Skeletal muscle tissue (tissue), 4 donors: ENCODE measurements around the gene PRR33. TPM values are rescaled to one million over a fixed set of nuclear protein-coding genes. Genes with fewer than 3 reads are reported as not detected.
A peak's percentile ranks its signal among the peaks of the same experiment; 100 is the strongest.

Source experiments
- H3K27ac ChIP-seq: one replicate; pipeline ENCODE4 v1.7.0; 2013; ENCODE audit warnings: mild to moderate bottlenecking, low read depth, low read length, inconsistent platforms
- H3K27me3 ChIP-seq, 3 donors: one replicate each; pipeline ENCODE4 v1.7.0; 2013; ENCODE audit warnings: low read length in 3 of 3; ENCODE audit not compliant: control insufficient read depth in 3 of 3, insufficient read depth in 3 of 3
- H3K36me3 ChIP-seq, 3 donors: one replicate each; pipeline ENCODE4 v1.7.0; 2013; ENCODE audit warnings: low read length in 3 of 3; ENCODE audit not compliant: control insufficient read depth in 3 of 3, insufficient read depth in 3 of 3
- H3K4me1 ChIP-seq, 3 donors: one replicate each; pipeline ENCODE4 v1.7.0; 2013; ENCODE audit warnings: low read length in 3 of 3, mild to moderate bottlenecking in 3 of 3; ENCODE audit not compliant: control insufficient read depth in 3 of 3, insufficient read depth in 3 of 3
- H3K4me3 ChIP-seq, 3 donors: one replicate each; pipeline ENCODE4 v1.7.0; 2013; ENCODE audit warnings: low read length in 3 of 3
- H3K9ac ChIP-seq, 3 donors: one replicate each; pipeline ENCODE4 v1.7.0; 2013; ENCODE audit warnings: low read length in 3 of 3, mild to moderate bottlenecking in 3 of 3, moderate library complexity in 2 of 3, low read depth in 1 of 3
- H3K9me3 ChIP-seq, 3 donors: one replicate each; pipeline ENCODE4 v1.7.0; 2013; ENCODE audit warnings: low read length in 3 of 3; ENCODE audit not compliant: control insufficient read depth in 3 of 3
- total RNA-seq: library from RNA; depleted of rRNA; stranded (reverse); fragments of >200 nt; gene quantifications from one replicate; pipeline ENCODE4 v1.2.3, GENCODE V29; 2014
- donor health status: Osteomylitis.

Gene PRR33
- total RNA-seq, 1 donor from 2014 or later = 1.0 TPM

GRCh38 chr11:1858154-1858553, 33.5 kb downstream of the PRR33 start:
- no peak overlapping the region for H3K27ac ChIP-seq
- H3K36me3 ChIP-seq = no peaks in the 10 kb centered on the region
- H3K4me1 ChIP-seq = peaks cover 23 to 45% (median 28%) of the 10 kb centered on the region in 3 donors
- no peak overlapping the region for H3K4me3 ChIP-seq
- H3K27me3 ChIP-seq = peaks cover 0 to 4% (median 0%) of the 10 kb centered on the region in 3 donors
- H3K9ac ChIP-seq = no peak overlapping the region
- no peaks in the 10 kb centered on the region for H3K9me3 ChIP-seq

DNA sequence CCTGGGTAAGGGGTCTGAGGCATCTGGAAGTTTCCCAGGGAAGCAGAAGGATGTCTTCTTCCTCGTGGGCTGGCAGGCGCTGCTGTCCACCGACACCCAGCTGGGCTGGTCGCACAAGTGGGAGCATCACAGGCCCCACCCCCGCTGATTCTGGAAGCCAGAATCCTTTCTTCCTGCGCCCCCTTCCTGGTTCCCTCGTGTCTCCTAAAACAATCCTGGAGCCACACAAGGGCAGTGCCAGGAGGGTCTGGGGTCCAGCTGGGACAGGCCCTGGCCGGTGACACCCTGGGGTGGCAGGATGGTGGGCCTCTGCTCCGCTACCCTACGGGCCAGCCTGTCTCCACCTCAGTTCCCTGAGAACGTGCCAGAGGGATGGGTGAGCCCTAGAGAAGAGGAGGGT, 34.6 kb downstream of the PRR33 start:
- Histone ChIP-seq H3K27me3 (no peaks in the 10 kb centered on the region), H3K4me3 (no peak overlapping the region), H3K9ac (no peak overlapping the region), H3K36me3 (no peaks in the 10 kb centered on the region), H3K27ac (no peak overlapping the region), H3K4me1 (peaks cover 24 to 46% (median 25%) of the 10 kb centered on the region in 3 donors), H3K9me3 (no peaks in the 10 kb centered on the region)

GRCh38 chr11:1856306-1857005, 35.2 kb downstream of the PRR33 start:
- Histone ChIP-seq H3K27ac (no peak overlapping the region), H3K9ac (no peak overlapping the region), H3K27me3 (no peaks in the 10 kb centered on the region), H3K9me3 (no peaks in the 10 kb centered on the region), H3K4me1 (peaks cover 24 to 52% (median 25%) of the 10 kb centered on the region in 3 donors), H3K4me3 (no peak overlapping the region), H3K36me3 (no peaks in the 10 kb centered on the region)

DNA sequence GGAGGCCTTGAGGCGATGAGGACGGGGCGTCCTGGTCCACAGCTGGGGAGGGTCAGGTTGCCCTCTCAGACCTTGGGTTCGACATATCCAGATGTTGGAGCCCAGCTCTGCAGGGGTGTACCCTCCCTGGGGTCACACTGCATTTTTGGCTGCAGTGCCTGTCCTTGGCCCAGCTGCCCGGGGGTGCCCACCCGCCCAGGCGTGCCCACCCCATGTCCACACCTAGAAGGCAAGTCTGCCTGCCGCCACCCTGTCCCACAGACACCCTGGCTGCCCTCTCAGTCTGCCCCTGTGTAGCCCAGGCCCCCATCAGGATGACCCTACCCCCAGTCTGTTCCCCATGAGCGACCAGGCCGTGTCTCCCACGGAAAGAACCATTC, 35.8 kb downstream of the PRR33 start:
- Histone ChIP-seq H3K9ac (peak overlapping the region; percentile 32 to 64 (median 57)), H3K4me1 (peaks cover 24 to 53% (median 25%) of the 10 kb centered on the region in 3 donors), H3K9me3 (no peaks in the 10 kb centered on the region), H3K27me3 (no peaks in the 10 kb centered on the region), H3K4me3 (no peak overlapping the region), H3K27ac (peak overlapping the region; percentile 79), H3K36me3 (no peaks in the 10 kb centered on the region)

GRCh38 chr11:1854949-1855885, 36.5 kb downstream of the PRR33 start:
- peak overlapping the region; percentile 79 for H3K27ac ChIP-seq
- H3K4me3 ChIP-seq = peak overlapping the region in 1 of 3 donors; percentile 36
- H3K9ac ChIP-seq = peak overlapping the region; percentile 32 to 64 (median 57)

DNA sequence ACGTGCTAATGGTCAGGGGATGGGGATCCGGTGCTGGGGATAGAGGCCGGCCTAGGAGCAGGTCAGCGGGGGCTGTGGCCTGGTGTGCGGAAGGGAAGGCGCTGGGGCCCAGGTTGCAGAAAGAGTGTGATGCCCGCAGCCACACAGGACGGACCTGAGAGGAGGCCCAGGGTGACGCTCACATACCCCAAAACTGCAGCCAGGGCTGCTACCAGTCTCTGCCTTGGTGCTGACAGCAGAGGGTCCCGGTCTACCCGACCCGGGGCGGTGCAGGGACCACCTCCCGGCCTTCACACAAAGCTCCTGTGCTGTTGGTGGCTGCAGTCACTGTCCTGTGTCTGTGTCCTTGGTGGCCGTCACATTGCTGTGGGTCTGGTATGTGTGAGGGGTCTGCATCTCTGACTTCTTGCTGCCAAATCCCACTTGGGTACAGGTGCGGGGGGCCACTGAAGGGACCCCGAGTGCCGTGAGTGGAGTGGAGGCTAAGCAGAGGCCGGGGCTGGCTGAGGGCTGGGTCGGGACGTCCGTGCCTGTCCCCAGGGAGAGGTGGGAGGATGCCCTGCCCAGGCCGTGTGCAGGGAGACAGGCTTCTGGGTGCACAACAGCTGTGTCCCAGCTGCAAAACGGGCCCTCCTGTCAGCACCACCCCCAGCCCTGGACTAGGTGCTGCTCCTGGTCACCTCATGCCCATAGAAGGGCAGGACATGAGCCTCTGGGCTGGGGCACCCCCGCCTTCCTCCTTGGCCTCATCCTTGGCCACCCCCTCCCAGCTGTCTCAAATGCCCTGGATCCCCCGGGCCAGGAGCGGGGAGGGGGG, 37.4 kb downstream of the PRR33 start:
- peaks cover 24 to 62% (median 25%) of the 10 kb centered on the region in 3 donors for H3K4me1 ChIP-seq
- peak overlapping the region; percentile 79 for H3K27ac ChIP-seq
- H3K4me3 ChIP-seq = peak overlapping the region; percentile 41 to 67 (median 64)

More at GRCh38 chr11:1854949-1855885, 36.5 kb downstream of the PRR33 start:
- Histone ChIP-seq H3K4me1 (peaks cover 24 to 56% (median 25%) of the 10 kb centered on the region in 3 donors), H3K27me3 (no peaks in the 10 kb centered on the region), H3K9me3 (no peaks in the 10 kb centered on the region), H3K36me3 (no peaks in the 10 kb centered on the region)

DNA sequence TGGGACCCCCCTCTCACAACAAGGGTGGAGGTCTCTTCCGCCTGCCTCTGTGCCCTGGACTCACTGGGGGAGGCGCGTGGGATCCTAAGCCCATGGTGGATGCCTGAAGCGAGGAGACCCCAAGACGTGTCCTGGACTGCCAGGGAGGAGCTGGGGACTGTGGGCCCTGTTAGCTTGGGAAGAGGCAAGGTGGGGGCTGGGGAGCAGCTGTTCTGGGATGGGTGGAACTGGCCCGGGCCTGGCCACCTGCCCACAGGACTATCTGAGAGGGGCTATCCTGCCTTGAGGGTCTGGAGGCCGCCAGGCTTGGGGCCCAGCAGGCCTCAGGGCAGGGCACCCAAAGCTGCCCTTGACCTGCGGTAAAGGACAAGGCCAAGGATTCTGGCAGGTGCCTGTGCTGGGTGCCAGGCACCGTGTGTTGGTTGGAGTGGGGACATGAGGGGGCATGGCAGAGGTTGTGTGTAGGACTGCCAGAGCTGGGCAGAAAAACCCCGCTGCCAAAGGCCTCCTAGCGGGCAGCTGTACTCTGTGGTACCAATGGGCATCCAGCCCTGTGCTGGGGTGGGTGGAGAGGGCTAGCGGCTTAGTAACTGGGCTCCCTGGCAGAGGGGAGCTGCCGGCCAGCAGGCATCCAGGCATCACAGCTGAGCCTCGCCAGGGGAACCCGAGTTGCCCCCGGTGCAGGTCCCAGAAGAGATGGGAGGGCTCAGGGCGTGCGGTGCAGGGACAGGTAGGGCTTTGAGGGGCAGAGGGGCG, 38.1 kb downstream of the PRR33 start:
- Histone ChIP-seq H3K9ac (peak overlapping the region; percentile 72 to 82 (median 81)), H3K27ac (peak overlapping the region; percentile 79), H3K36me3 (no peaks in the 10 kb centered on the region), H3K27me3 (no peaks in the 10 kb centered on the region), H3K4me1 (peaks cover 26 to 69% (median 30%) of the 10 kb centered on the region in 3 donors), H3K4me3 (peak overlapping the region; percentile 41 to 67 (median 64)), H3K9me3 (no peaks in the 10 kb centered on the region)

More for the DNA sequence above, 37.4 kb downstream of the PRR33 start:
- H3K9me3 ChIP-seq = no peaks in the 10 kb centered on the region
- H3K27me3 ChIP-seq = no peaks in the 10 kb centered on the region
- peak overlapping the region; percentile 72 to 82 (median 81) for H3K9ac ChIP-seq
- no peaks in the 10 kb centered on the region for H3K36me3 ChIP-seq

DNA sequence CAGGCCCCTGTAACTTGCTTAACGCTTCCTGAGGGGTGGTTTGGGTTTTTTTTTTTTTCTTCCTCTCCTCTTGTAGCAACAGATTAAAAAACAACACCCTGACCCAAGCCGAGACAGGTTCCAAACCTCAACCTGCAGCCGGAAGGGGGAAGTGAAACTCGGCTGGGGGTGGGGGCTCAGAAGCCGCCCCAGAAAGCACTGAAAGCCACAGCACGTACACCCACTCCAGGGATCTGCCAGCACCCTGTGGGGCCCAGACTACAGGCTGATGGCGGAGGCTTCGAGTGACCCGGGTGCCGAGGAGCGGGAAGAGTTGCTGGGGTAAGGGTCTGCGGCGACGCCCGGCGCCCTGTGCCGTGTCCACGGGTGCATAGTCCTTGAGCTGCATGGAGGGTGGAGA, 38.8 kb downstream of the PRR33 start, which contains the start of gene LSP1:
Gene LSP1 (plus strand): TSS at position 208 of the 400 bp plus-strand sequence. CDS start 61 bp downstream, at position 269.
- Histone ChIP-seq H3K27ac (peak within 1 kb of the TSS; percentile 79), H3K4me1 (peaks cover 31 to 73% (median 35%) of the 10 kb centered on the region in 3 donors), H3K9ac (peak within 1 kb of the TSS; percentile 72 to 82 (median 81)), H3K36me3 (no peaks in the 10 kb centered on the region), H3K4me3 (peak within 1 kb of the TSS; percentile 41 to 67 (median 64)), H3K9me3 (no peaks in the 10 kb centered on the region), H3K27me3 (peaks cover 0 to 4% (median 0%) of the 10 kb centered on the region in 3 donors)
